ENCODE measurements around the gene APH1B. TPM values are rescaled to one million over a fixed set of nuclear protein-coding genes. Genes with fewer than 3 reads are reported as not detected.

The APH1B gene
- total and polyA plus RNA-seq, 2 of the 4 experiments (the other 2 are of a cell fraction): 7.0 to 7.7 TPM

DNA sequence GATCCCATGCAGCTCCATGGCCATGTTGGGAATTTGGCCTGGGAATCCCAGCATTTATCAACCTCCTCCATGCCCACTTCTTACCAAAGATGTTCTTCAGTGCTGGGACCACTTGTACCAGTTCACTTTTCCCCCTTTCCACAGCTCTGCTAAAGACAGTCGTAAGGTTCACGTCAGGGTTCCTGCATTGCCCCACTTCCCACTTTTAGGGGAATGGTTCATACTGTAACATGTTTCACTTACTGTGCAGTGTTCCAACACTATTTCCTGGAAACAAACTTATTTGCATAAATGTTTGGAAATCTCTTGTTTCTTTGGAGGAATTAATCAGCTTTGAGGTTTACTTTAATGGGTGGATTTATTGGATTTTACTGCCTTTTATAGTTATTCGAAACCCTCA is 17.0 kb downstream of the APH1B start:
- no peak overlapping the region for H2BK120ac ChIP-seq (ENCODE audit: low read depth, low read length)
- H3K27ac ChIP-seq (ENCODE audit: insufficient read depth, low read length): no peak overlapping the region
- no peak overlapping the region for H2AFZ ChIP-seq (replicated peaks; ENCODE audit: low read length, poor library complexity)
- no peak for DNase-seq
- no peak overlapping the region for H2BK5ac ChIP-seq (ENCODE audit: low read depth, low read length, poor library complexity, severe bottlenecking)
- H3K23ac ChIP-seq (ENCODE audit: low read depth, low read length): no peak overlapping the region
- H3K9me3 ChIP-seq (ENCODE audit: control insufficient read depth, insufficient read depth, low read length): no peaks in the 10 kb centered on the region
- dilution Hi-C loops (cut with HindIII; ENCODE audit: low sequenced_read_pairs, unreplicated experiment) (no loop called here), in situ Hi-C loops (cut with MboI; ENCODE audit: low sequenced_read_pairs) (loop anchor here (25.0 kb wide), 1 partner anchor 768 kb away; no protein-coding TSS in a partner anchor), intact Hi-C loops (cut with micrococcal nuclease) (loop anchor here (10.0 kb wide), 1 partner anchor 780 kb away; no protein-coding TSS in a partner anchor)
- WGBS, 2 experiments (ENCODE audit: extremely low coverage in 2 of 2, insufficient read length in 1 of 2): no CpG with 5 or more reads among the region's 3 CpGs
- no peak overlapping the region for H3K4ac ChIP-seq (ENCODE audit: low read depth, low read length)
- H4K5ac ChIP-seq (ENCODE audit: low read depth, low read length): no peak overlapping the region
- BruUV-seq (replicated peaks): no TSS peak
- TF ChIP-seq POLR2A (IDR thresholded peaks at IDR 0.05; ENCODE audit: low read depth, low read length) (no peak), MAZ (IDR thresholded peaks at IDR 0.05; ENCODE audit: borderline replicate concordance, low read depth, low read length) (no peak), SMC3 (IDR thresholded peaks at IDR 0.05; ENCODE audit: low read depth, low read length) (no peak), CHD1 (IDR thresholded peaks at IDR 0.05; ENCODE audit: low read depth, low read length) (no peak), CEBPB (IDR thresholded peaks at IDR 0.05; ENCODE audit: low read depth, low read length) (no peak), RFX5 (IDR thresholded peaks at IDR 0.05; ENCODE audit: low read depth, low read length) (no peak), FOS (IDR thresholded peaks at IDR 0.05; ENCODE audit: low read depth, low read length) (no peak), RAD21 (IDR thresholded peaks at IDR 0.05; ENCODE audit: low read length) (no peak), NFE2L2 (IDR thresholded peaks at IDR 0.05; ENCODE audit: low read depth, low read length) (no peak), MAFK (IDR thresholded peaks at IDR 0.05; ENCODE audit: low read depth, low read length) (no peak), RCOR1 (IDR thresholded peaks at IDR 0.05; ENCODE audit: insufficient replicate concordance, low read length) (no peak), MXI1 (IDR thresholded peaks at IDR 0.05; ENCODE audit: borderline replicate concordance, low read depth, low read length) (no peak), BHLHE40 (IDR thresholded peaks at IDR 0.05; ENCODE audit: low read depth, low read length) (no peak)
- TF ChIP-seq, protein P1, sequence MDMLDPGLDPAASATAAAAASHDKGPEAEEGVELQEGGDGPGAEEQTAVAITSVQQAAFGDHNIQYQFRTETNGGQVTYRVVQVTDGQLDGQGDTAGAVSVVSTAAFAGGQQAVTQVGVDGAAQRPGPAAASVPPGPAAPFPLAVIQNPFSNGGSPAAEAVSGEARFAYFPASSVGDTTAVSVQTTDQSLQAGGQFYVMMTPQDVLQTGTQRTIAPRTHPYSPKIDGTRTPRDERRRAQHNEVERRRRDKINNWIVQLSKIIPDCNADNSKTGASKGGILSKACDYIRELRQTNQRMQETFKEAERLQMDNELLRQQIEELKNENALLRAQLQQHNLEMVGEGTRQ (IDR thresholded peaks at IDR 0.05; ENCODE audit: low read depth, low read length): no peak
- TF ChIP-seq, protein P2, sequence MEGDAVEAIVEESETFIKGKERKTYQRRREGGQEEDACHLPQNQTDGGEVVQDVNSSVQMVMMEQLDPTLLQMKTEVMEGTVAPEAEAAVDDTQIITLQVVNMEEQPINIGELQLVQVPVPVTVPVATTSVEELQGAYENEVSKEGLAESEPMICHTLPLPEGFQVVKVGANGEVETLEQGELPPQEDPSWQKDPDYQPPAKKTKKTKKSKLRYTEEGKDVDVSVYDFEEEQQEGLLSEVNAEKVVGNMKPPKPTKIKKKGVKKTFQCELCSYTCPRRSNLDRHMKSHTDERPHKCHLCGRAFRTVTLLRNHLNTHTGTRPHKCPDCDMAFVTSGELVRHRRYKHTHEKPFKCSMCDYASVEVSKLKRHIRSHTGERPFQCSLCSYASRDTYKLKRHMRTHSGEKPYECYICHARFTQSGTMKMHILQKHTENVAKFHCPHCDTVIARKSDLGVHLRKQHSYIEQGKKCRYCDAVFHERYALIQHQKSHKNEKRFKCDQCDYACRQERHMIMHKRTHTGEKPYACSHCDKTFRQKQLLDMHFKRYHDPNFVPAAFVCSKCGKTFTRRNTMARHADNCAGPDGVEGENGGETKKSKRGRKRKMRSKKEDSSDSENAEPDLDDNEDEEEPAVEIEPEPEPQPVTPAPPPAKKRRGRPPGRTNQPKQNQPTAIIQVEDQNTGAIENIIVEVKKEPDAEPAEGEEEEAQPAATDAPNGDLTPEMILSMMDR (conservative IDR thresholded peaks at IDR 0.05; ENCODE audit: low read depth, low read length): no peak
- TF ChIP-seq, protein P3, sequence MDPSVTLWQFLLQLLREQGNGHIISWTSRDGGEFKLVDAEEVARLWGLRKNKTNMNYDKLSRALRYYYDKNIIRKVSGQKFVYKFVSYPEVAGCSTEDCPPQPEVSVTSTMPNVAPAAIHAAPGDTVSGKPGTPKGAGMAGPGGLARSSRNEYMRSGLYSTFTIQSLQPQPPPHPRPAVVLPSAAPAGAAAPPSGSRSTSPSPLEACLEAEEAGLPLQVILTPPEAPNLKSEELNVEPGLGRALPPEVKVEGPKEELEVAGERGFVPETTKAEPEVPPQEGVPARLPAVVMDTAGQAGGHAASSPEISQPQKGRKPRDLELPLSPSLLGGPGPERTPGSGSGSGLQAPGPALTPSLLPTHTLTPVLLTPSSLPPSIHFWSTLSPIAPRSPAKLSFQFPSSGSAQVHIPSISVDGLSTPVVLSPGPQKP (IDR thresholded peaks at IDR 0.05; ENCODE audit: borderline replicate concordance, low read depth, low read length): no peak
- no peak overlapping the region for H3K4me2 ChIP-seq (ENCODE audit: low read depth, low read length)
- H3K27me3 ChIP-seq (ENCODE audit: control insufficient read depth, insufficient read depth, low read length): no peaks in the 10 kb centered on the region
- peaks cover 13% of the 10 kb centered on the region for H3K9me1 ChIP-seq (ENCODE audit: insufficient read depth, low read length)
- H3K9ac ChIP-seq (ENCODE audit: low read depth, low read length): no peak overlapping the region
- H3K56ac ChIP-seq (ENCODE audit: extremely low read depth, insufficient read depth, low read length): no peak overlapping the region
- H4K20me1 ChIP-seq (ENCODE audit: insufficient read depth, low read length): no peaks in the 10 kb centered on the region
- no peak overlapping the region for H2AK9ac ChIP-seq (replicated peaks; ENCODE audit: low read depth, low read length, poor library complexity)
- H2BK15ac ChIP-seq (ENCODE audit: low read depth, low read length): no peak overlapping the region; the same call in 2 of the 3 replicates
- peaks cover 5 to 24% of the 10 kb centered on the region in 2 experiments; a peak in 2 of 4 replicates for H3K79me1 ChIP-seq (ENCODE audit: low read depth in 1 of 2, low read length in 2 of 2)
- H3K14ac ChIP-seq (replicated peaks; ENCODE audit: low read depth, low read length): no peak overlapping the region
- H2BK20ac ChIP-seq (ENCODE audit: low read depth, low read length): no peak overlapping the region
- H4K8ac ChIP-seq (ENCODE audit: low read depth in 2 of 2, low read length in 2 of 2): no peak overlapping the region
- ChIA-PET CTCF (no interaction called here), POLR2A (ENCODE audit: unreplicated experiment) (no interaction called here)
- no peak overlapping the region for H3K4me3 ChIP-seq (ENCODE audit: insufficient read depth, low read depth, low read length)
- no peak overlapping the region for H3K18ac ChIP-seq (ENCODE audit: low read depth, low read length)
- H3K4me1 ChIP-seq (ENCODE audit: control insufficient read depth, insufficient read depth, low read length): peaks cover 2% of the 10 kb centered on the region; the same call in 1 of the 2 replicates
- H3K36me3 ChIP-seq (ENCODE audit: control insufficient read depth, insufficient read depth, low read length): peaks cover 13% of the 10 kb centered on the region
- no peak overlapping the region for H2AK5ac ChIP-seq (ENCODE audit: low read depth, low read length)
- ATAC-seq (ENCODE audit: low read depth): no peak
- no peak overlapping the region for H4K91ac ChIP-seq (ENCODE audit: insufficient read depth, low read depth, low read length)

All from IMR-90 (cell line).